GM12892 (cell line): Measurements from ENCODE around the gene PPP5C.

Experiments used
- POLR2A ChIP-seq: IDR thresholded peaks from 2 replicates; pipeline ENCODE4 v1.6.1; 2011; ENCODE audit warnings: low read depth, low read length, control low read depth
- POLR2AphosphoS5 ChIP-seq: IDR thresholded peaks from 2 replicates; pipeline ENCODE4 v1.6.1; 2011; ENCODE audit warnings: low read depth, low read length, control low read depth
- TAF1 ChIP-seq: IDR thresholded peaks from 2 replicates; pipeline ENCODE4 v1.6.1; 2011; ENCODE audit warnings: low read depth, mild to moderate bottlenecking, control low read depth, low read length, borderline replicate concordance

DNA sequence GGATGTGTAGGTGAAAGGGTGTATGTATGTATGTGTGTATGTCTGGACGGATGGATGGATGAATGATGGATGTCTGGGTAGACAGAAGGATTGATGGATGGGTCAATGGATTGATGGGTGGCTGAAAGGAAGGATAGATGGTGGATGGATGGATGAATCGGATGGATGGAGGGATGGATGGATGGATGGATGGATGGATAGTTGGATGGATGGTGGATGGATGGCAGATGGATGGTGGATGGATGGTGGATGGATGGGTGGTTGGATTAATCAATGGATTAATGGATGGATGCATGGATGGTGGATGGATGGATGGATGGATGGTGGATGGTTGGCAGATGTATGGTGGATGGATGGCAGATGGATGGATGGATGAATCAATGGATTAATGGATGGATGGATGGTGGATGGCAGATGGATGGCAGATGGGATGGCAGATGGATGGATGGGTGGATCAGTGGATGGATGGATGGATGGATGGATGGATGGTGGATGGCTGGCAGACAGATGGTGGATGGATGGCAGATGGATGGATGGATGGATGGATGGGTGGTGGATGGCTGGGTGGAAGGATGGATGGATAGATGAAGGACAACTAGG is 16.5 kb upstream of the PPP5C start:
- TF ChIP-seq POLR2A (no peak), POLR2AphosphoS5 (no peak), TAF1 (no peak)
